ENCODE results near the gene WWC2.

WWC2 gene

GRCh38 chr4:183328832-183329231 is 229.8 kb downstream of the WWC2 start:
- no peak overlapping the region for H3K9ac ChIP-seq (ENCODE audit: low read depth, low read length)
- no peak overlapping the region for H3K27ac ChIP-seq (ENCODE audit: low read depth, low read length)
- no peak overlapping the region for H3K4me3 ChIP-seq (ENCODE audit: low read depth, low read length)
- no peaks in the 10 kb centered on the region for H3K27me3 ChIP-seq (ENCODE audit: control insufficient read depth, insufficient read depth, low read length)
- H3K4me1 ChIP-seq (ENCODE audit: control insufficient read depth, insufficient read depth, low read length): no peaks in the 10 kb centered on the region
- no peaks in the 10 kb centered on the region for H3K36me3 ChIP-seq (ENCODE audit: control insufficient read depth, insufficient read depth, low read length)
- peaks cover 3% of the 10 kb centered on the region; the same call in 1 of the 2 replicates for H3K9me3 ChIP-seq (ENCODE audit: control insufficient read depth, insufficient read depth, low read length)

GRCh38 chr4:183329244-183329643 is 230.2 kb downstream of the WWC2 start:
- no peak overlapping the region for H3K27ac ChIP-seq (ENCODE audit: low read depth, low read length)
- no peak overlapping the region for H3K4me3 ChIP-seq (ENCODE audit: low read depth, low read length)
- no peaks in the 10 kb centered on the region for H3K4me1 ChIP-seq (ENCODE audit: control insufficient read depth, insufficient read depth, low read length)
- no peak overlapping the region for H3K9ac ChIP-seq (ENCODE audit: low read depth, low read length)
- H3K9me3 ChIP-seq (ENCODE audit: control insufficient read depth, insufficient read depth, low read length): peaks cover 3% of the 10 kb centered on the region; the same call in 1 of the 2 replicates
- no peaks in the 10 kb centered on the region for H3K36me3 ChIP-seq (ENCODE audit: control insufficient read depth, insufficient read depth, low read length)
- H3K27me3 ChIP-seq (ENCODE audit: control insufficient read depth, insufficient read depth, low read length): no peaks in the 10 kb centered on the region

GRCh38 chr4:183329954-183330742 is 231.1 kb downstream of the WWC2 start:
- no peaks in the 10 kb centered on the region for H3K36me3 ChIP-seq (ENCODE audit: control insufficient read depth, insufficient read depth, low read length)
- H3K27me3 ChIP-seq (ENCODE audit: control insufficient read depth, insufficient read depth, low read length): no peaks in the 10 kb centered on the region
- H3K9ac ChIP-seq (ENCODE audit: low read depth, low read length): no peak overlapping the region
- H3K4me1 ChIP-seq (ENCODE audit: control insufficient read depth, insufficient read depth, low read length): no peaks in the 10 kb centered on the region
- peaks cover 3% of the 10 kb centered on the region; the same call in 1 of the 2 replicates for H3K9me3 ChIP-seq (ENCODE audit: control insufficient read depth, insufficient read depth, low read length)
- H3K27ac ChIP-seq (ENCODE audit: low read depth, low read length): no peak overlapping the region
- no peak overlapping the region for H3K4me3 ChIP-seq (ENCODE audit: low read depth, low read length)

DNA sequence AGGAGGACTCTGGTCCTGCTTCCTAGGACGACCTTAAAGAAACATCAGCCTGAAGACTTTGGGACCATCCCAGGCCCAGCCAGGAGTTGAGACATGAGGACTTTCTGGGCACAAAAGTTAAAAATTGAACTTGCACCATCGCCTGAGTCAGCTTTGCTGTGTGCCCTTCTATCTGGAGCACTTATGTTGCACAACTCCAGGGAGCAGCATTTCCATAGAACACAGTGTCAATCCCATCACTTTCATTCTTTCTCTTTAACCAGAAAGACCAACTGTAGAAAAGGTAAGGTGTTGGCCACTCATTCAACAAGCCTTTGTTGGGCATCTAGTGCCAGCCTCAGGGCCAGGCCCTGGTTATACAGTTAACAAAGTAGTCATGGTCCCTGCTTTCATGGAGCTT is 231.8 kb downstream of the WWC2 start:
- H3K9ac ChIP-seq (ENCODE audit: low read depth, low read length): no peak overlapping the region
- peaks cover 3% of the 10 kb centered on the region; the same call in 1 of the 2 replicates for H3K9me3 ChIP-seq (ENCODE audit: control insufficient read depth, insufficient read depth, low read length)
- no peaks in the 10 kb centered on the region for H3K4me1 ChIP-seq (ENCODE audit: control insufficient read depth, insufficient read depth, low read length)
- H3K4me3 ChIP-seq (ENCODE audit: low read depth, low read length): no peak overlapping the region
- H3K27ac ChIP-seq (ENCODE audit: low read depth, low read length): no peak overlapping the region
- H3K27me3 ChIP-seq (ENCODE audit: control insufficient read depth, insufficient read depth, low read length): no peaks in the 10 kb centered on the region
- no peaks in the 10 kb centered on the region for H3K36me3 ChIP-seq (ENCODE audit: control insufficient read depth, insufficient read depth, low read length)

DNA sequence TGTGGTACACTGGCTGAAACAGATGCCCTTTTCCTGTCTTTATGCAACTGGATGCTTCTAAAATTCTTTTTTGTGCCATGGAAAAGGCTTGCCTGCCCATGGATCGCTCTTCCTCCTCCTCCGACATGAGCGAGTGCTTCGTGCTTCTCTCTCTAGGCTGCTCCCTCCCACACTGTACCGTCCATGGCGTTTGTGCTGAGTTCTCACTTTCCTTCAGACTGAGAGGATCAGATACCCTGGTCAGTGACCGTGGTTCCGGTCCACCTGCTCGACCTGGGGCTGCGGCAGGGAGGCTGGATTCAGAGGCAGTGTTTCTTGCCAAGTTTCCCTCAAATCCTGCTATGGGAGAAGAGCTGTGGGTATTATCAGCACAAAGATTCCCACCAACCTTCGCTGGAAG is 233.4 kb downstream of the WWC2 start:
- Histone ChIP-seq H3K36me3 (ENCODE audit: control insufficient read depth, insufficient read depth, low read length) (no peaks in the 10 kb centered on the region), H3K27ac (ENCODE audit: low read depth, low read length) (no peak overlapping the region)

DNA sequence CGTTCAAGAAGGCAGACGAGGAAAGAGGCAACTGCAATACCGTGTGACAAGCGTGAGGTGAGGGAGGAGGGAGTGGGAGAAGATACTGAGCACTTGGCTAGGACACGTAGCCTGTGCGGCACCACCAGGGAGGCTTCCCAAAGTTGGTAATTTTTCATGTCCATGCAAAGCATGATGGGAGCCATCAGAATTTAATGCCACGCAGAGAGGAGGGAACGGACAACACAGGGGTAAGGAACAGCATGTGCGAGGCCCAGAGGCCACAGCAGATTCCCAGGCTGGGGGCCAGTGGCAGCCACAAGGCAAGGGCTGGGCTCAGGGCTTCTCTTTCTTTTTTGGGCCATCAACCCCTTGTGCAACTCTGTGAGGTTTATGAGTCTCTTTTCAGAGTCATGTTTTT is 234.1 kb downstream of the WWC2 start:
- Histone ChIP-seq H3K36me3 (ENCODE audit: control insufficient read depth, insufficient read depth, low read length) (no peaks in the 10 kb centered on the region), H3K9ac (ENCODE audit: low read depth, low read length) (no peak overlapping the region), H3K4me1 (ENCODE audit: control insufficient read depth, insufficient read depth, low read length) (no peaks in the 10 kb centered on the region), H3K9me3 (ENCODE audit: control insufficient read depth, insufficient read depth, low read length) (no peaks in the 10 kb centered on the region), H3K4me3 (ENCODE audit: low read depth, low read length) (no peak overlapping the region), H3K27me3 (ENCODE audit: control insufficient read depth, insufficient read depth, low read length) (no peaks in the 10 kb centered on the region), H3K27ac (ENCODE audit: low read depth, low read length) (no peak overlapping the region)

More for the DNA sequence above, 233.4 kb downstream of the WWC2 start:
- Histone ChIP-seq H3K9me3 (ENCODE audit: control insufficient read depth, insufficient read depth, low read length) (no peaks in the 10 kb centered on the region), H3K4me1 (ENCODE audit: control insufficient read depth, insufficient read depth, low read length) (no peaks in the 10 kb centered on the region), H3K4me3 (ENCODE audit: low read depth, low read length) (no peak overlapping the region), H3K9ac (ENCODE audit: low read depth, low read length) (no peak overlapping the region), H3K27me3 (ENCODE audit: control insufficient read depth, insufficient read depth, low read length) (no peaks in the 10 kb centered on the region)

DNA sequence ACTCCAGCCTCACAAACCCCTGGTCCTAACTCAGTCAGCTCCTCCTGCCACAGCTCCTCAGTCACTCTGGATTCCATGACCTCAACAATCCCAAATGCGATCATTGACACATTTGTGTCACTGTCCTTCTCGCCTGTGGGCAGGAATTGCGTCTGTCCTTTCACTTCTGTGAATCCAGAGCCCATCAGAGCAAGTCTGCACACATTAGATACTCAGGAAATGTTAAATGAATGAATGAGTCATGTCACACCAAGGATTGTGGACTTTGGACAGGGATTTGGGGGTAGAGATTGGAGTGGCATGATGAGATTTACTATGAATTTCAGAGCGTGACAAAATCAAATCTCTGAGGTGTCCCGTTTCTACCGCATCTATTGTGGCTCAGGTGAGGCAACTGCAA is 234.9 kb downstream of the WWC2 start:
- Histone ChIP-seq H3K9ac (ENCODE audit: low read depth, low read length) (no peak overlapping the region), H3K36me3 (ENCODE audit: control insufficient read depth, insufficient read depth, low read length) (no peaks in the 10 kb centered on the region), H3K4me1 (ENCODE audit: control insufficient read depth, insufficient read depth, low read length) (no peaks in the 10 kb centered on the region), H3K9me3 (ENCODE audit: control insufficient read depth, insufficient read depth, low read length) (no peaks in the 10 kb centered on the region), H3K27me3 (ENCODE audit: control insufficient read depth, insufficient read depth, low read length) (no peaks in the 10 kb centered on the region), H3K27ac (ENCODE audit: low read depth, low read length) (no peak overlapping the region), H3K4me3 (ENCODE audit: low read depth, low read length) (no peak overlapping the region)

DNA sequence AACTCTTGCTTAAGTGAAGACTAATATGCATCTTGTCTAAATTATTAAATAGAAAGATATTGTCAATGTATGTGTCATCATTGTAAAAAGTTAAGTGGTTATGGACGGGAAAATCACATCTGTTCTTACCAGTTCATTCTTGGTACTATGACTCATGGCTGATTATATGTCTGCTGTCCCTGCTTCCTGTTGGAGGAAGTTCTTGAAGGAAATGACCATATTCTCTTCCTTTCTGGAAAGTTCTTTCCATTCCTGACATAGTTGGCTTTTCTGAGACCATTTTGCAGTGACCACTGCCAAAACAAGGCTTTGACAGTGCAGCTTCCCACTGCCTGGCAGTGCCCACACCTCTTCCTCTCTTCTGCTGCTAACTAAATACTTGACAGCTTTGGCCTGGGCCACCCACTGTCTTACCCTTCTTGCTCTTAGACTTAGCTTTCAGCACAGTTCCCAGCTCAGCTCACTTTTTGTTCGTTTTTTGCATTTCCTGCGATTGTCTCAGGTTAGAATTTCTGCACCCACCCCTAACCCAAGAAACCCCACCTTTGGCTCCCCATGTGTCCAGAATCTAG is 236.4 kb downstream of the WWC2 start:
- Histone ChIP-seq H3K36me3 (ENCODE audit: control insufficient read depth, insufficient read depth, low read length) (no peaks in the 10 kb centered on the region), H3K9me3 (ENCODE audit: control insufficient read depth, insufficient read depth, low read length) (no peaks in the 10 kb centered on the region), H3K4me1 (ENCODE audit: control insufficient read depth, insufficient read depth, low read length) (no peaks in the 10 kb centered on the region), H3K27me3 (ENCODE audit: control insufficient read depth, insufficient read depth, low read length) (no peaks in the 10 kb centered on the region), H3K9ac (ENCODE audit: low read depth, low read length) (no peak overlapping the region), H3K27ac (ENCODE audit: low read depth, low read length) (no peak overlapping the region), H3K4me3 (ENCODE audit: low read depth, low read length) (no peak overlapping the region)

DNA sequence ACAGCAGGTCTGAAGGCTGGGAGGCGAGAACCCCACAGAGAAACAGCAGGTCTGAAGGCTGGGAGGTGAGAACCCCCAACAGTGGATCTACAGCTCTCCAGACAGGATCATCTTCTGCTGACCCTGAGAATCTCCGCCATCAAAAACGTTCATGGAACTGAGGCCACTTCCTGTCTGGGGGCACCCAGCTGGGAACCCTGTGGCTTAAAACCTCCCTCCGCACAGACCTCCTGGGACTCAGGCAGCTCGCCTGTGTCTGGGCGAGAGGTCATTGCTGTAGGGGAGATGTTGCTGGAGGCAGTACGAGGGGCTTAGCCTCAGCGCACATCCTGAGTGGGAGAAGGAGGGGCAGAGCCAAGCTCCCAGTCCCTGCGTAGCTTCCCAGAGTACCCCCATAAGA is 238.3 kb downstream of the WWC2 start:
- H3K9ac ChIP-seq (ENCODE audit: low read depth, low read length): no peak overlapping the region
- no peak overlapping the region for H3K4me3 ChIP-seq (ENCODE audit: low read depth, low read length)
- H3K36me3 ChIP-seq (ENCODE audit: control insufficient read depth, insufficient read depth, low read length): no peaks in the 10 kb centered on the region
- H3K27me3 ChIP-seq (ENCODE audit: control insufficient read depth, insufficient read depth, low read length): no peaks in the 10 kb centered on the region
- H3K9me3 ChIP-seq (ENCODE audit: control insufficient read depth, insufficient read depth, low read length): no peaks in the 10 kb centered on the region
- no peaks in the 10 kb centered on the region for H3K4me1 ChIP-seq (ENCODE audit: control insufficient read depth, insufficient read depth, low read length)
- H3K27ac ChIP-seq (ENCODE audit: low read depth, low read length): no peak overlapping the region

GRCh38 chr4:183337833-183338232 is 238.8 kb downstream of the WWC2 start:
- H3K9me3 ChIP-seq (ENCODE audit: control insufficient read depth, insufficient read depth, low read length): no peaks in the 10 kb centered on the region
- no peak overlapping the region for H3K27ac ChIP-seq (ENCODE audit: low read depth, low read length)
- H3K9ac ChIP-seq (ENCODE audit: low read depth, low read length): no peak overlapping the region
- no peaks in the 10 kb centered on the region for H3K27me3 ChIP-seq (ENCODE audit: control insufficient read depth, insufficient read depth, low read length)
- H3K4me1 ChIP-seq (ENCODE audit: control insufficient read depth, insufficient read depth, low read length): no peaks in the 10 kb centered on the region
- H3K36me3 ChIP-seq (ENCODE audit: control insufficient read depth, insufficient read depth, low read length): no peaks in the 10 kb centered on the region
- no peak overlapping the region for H3K4me3 ChIP-seq (ENCODE audit: low read depth, low read length)

Data from HUES48 (cell line).